Measurements from ENCODE around the gene DNAI4. TPM values are rescaled to one million over a fixed set of nuclear protein-coding genes. Genes with fewer than 3 reads are reported as not detected.
A peak's percentile ranks its signal among the peaks of the same experiment; 100 is the strongest.

The DNAI4 gene
- total RNA-seq, 1 experiment from 2014 or later, result 2.1 TPM

DNA sequence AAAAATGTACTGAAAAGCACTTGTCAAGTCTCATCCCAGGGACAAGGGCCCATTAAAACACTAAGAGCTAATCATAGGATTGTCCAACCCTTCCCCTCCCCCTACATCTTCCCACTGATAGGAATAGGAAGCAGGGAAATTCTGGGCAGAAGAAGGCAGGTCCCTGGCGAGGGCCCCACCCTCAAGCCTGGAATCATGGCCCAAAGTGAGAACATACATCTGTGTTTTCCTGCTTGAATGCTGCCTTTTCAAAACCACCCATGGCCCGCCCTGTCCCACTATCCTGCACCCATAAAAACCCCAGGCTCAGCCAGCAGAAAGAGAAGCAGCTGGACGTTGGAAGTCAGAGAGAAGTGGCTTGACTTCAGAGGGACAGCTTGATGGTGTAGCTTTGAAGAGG is 4.8 kb downstream of the DNAI4 start (continued):
- TF ChIP-seq, protein P1, sequence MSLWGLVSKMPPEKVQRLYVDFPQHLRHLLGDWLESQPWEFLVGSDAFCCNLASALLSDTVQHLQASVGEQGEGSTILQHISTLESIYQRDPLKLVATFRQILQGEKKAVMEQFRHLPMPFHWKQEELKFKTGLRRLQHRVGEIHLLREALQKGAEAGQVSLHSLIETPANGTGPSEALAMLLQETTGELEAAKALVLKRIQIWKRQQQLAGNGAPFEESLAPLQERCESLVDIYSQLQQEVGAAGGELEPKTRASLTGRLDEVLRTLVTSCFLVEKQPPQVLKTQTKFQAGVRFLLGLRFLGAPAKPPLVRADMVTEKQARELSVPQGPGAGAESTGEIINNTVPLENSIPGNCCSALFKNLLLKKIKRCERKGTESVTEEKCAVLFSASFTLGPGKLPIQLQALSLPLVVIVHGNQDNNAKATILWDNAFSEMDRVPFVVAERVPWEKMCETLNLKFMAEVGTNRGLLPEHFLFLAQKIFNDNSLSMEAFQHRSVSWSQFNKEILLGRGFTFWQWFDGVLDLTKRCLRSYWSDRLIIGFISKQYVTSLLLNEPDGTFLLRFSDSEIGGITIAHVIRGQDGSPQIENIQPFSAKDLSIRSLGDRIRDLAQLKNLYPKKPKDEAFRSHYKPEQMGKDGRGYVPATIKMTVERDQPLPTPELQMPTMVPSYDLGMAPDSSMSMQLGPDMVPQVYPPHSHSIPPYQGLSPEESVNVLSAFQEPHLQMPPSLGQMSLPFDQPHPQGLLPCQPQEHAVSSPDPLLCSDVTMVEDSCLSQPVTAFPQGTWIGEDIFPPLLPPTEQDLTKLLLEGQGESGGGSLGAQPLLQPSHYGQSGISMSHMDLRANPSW (CRISPR knock-in tag; conservative IDR thresholded peaks at IDR 0.05; ENCODE audit: low read depth), result no peak
- TF ChIP-seq, protein P2, sequence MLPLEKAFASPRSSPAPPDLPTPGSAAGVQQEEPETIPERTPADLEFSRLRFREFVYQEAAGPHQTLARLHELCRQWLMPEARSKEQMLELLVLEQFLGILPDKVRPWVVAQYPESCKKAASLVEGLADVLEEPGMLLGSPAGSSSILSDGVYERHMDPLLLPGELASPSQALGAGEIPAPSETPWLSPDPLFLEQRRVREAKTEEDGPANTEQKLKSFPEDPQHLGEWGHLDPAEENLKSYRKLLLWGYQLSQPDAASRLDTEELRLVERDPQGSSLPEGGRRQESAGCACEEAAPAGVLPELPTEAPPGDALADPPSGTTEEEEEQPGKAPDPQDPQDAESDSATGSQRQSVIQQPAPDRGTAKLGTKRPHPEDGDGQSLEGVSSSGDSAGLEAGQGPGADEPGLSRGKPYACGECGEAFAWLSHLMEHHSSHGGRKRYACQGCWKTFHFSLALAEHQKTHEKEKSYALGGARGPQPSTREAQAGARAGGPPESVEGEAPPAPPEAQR (CRISPR knock-in tag; IDR thresholded peaks at IDR 0.05), result no peak
- no peak for TF ChIP-seq OVOL2 (CRISPR knock-in tag; IDR thresholded peaks at IDR 0.05; ENCODE audit: borderline replicate concordance)
- TF ChIP-seq, protein P3, sequence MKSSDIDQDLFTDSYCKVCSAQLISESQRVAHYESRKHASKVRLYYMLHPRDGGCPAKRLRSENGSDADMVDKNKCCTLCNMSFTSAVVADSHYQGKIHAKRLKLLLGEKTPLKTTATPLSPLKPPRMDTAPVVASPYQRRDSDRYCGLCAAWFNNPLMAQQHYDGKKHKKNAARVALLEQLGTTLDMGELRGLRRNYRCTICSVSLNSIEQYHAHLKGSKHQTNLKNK (CRISPR knock-in tag; IDR thresholded peaks at IDR 0.05), result no peak
- TF ChIP-seq MXD4 (CRISPR knock-in tag; IDR thresholded peaks at IDR 0.05; ENCODE audit: borderline replicate concordance), result no peak
- no peak for TF ChIP-seq FOXP1 (CRISPR knock-in tag; IDR thresholded peaks at IDR 0.05; ENCODE audit: borderline replicate concordance)
- TF ChIP-seq ZNF219 (CRISPR knock-in tag; IDR thresholded peaks at IDR 0.05; ENCODE audit: borderline replicate concordance), result no peak
- no peak for TF ChIP-seq CREB1 (CRISPR knock-in tag; IDR thresholded peaks at IDR 0.05)

DNA sequence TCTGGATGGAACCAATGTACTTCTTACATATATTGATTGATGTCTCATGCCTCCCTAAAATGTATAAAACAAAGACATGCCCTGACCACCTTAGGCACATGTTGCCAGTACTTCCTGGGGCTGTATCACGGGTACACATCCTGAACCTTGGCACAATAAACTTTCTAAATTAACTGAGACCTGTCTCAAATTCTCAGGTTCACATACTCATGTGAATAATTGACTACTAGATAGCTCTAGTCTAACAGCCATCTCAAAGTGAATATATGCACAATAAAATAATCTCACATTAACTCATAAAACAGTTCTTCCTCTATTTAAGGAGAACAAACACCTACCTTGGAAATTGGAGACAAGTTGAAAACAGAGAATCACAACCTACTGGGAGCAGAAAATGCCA is 5.6 kb downstream of the DNAI4 start:
- Mint-ChIP-seq H3K4me3 (no peak overlapping the region), H3K27me3 (ENCODE audit: low read depth) (no peaks in the 10 kb centered on the region), H3K27ac (peak overlapping the region; percentile 19; the same call in 1 of the 2 replicates), H3K4me1 (peaks cover 25% of the 10 kb centered on the region), H3K36me3 (peaks cover 16% of the 10 kb centered on the region), H3K9me3 (peaks cover 9% of the 10 kb centered on the region)
- CTCF ChIA-PET, result no interaction called here
- DNase-seq (ENCODE audit: low spot score) (no peak), ATAC-seq (no peak)
- POLR2A ChIA-PET, result no interaction called here
- no peak for TF ChIP-seq ELF4 (CRISPR knock-in tag; IDR thresholded peaks at IDR 0.05; ENCODE audit: low read depth)
- no peak for TF ChIP-seq FOXJ3 (CRISPR knock-in tag; IDR thresholded peaks at IDR 0.05; ENCODE audit: borderline replicate concordance)
- TF ChIP-seq, protein P4, sequence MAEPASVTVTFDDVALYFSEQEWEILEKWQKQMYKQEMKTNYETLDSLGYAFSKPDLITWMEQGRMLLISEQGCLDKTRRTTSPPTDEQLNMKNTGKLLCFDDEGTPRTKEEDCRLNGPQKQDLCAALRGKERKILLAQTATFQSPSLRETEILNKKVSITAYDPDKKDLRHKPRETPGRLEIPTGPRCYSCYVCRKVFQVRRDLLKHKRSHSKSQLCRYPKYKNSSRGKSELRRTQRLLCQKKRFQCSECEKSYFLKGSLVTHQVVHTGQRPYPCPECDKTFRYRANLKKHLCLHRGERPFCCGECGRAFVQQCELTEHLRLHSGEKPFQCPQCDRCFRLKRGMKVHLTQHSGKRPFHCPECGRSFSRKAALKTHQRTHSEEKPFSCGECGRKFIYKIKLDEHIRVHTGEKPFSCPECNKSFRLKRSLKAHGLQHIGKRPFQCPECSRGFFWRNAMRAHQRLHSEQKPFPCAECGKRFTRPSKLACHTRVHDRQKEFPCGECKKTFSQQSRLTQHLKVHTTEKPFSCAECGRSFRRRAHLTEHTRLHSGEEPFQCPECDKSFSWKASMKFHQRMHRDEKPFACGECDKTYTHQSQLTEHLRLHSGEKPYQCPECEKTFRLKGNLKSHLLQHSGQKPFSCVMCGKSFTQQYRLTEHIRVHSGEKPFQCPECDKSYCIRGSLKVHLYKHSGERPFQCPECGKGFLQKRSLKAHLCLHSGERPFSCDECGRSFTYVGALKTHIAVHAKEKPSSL (CRISPR knock-in tag; conservative IDR thresholded peaks at IDR 0.05), result no peak
- no peak for TF ChIP-seq MYBL2 (CRISPR knock-in tag; IDR thresholded peaks at IDR 0.05)
- TF ChIP-seq GABPB1 (CRISPR knock-in tag; IDR thresholded peaks at IDR 0.05), result no peak
- TF ChIP-seq, protein P5, sequence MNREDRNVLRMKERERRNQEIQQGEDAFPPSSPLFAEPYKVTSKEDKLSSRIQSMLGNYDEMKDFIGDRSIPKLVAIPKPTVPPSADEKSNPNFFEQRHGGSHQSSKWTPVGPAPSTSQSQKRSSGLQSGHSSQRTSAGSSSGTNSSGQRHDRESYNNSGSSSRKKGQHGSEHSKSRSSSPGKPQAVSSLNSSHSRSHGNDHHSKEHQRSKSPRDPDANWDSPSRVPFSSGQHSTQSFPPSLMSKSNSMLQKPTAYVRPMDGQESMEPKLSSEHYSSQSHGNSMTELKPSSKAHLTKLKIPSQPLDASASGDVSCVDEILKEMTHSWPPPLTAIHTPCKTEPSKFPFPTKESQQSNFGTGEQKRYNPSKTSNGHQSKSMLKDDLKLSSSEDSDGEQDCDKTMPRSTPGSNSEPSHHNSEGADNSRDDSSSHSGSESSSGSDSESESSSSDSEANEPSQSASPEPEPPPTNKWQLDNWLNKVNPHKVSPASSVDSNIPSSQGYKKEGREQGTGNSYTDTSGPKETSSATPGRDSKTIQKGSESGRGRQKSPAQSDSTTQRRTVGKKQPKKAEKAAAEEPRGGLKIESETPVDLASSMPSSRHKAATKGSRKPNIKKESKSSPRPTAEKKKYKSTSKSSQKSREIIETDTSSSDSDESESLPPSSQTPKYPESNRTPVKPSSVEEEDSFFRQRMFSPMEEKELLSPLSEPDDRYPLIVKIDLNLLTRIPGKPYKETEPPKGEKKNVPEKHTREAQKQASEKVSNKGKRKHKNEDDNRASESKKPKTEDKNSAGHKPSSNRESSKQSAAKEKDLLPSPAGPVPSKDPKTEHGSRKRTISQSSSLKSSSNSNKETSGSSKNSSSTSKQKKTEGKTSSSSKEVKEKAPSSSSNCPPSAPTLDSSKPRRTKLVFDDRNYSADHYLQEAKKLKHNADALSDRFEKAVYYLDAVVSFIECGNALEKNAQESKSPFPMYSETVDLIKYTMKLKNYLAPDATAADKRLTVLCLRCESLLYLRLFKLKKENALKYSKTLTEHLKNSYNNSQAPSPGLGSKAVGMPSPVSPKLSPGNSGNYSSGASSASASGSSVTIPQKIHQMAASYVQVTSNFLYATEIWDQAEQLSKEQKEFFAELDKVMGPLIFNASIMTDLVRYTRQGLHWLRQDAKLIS (CRISPR knock-in tag; IDR thresholded peaks at IDR 0.05; ENCODE audit: borderline replicate concordance), result no peak
- TF ChIP-seq MXD4 (CRISPR knock-in tag; IDR thresholded peaks at IDR 0.05; ENCODE audit: borderline replicate concordance), result no peak
- TF ChIP-seq, protein P6, sequence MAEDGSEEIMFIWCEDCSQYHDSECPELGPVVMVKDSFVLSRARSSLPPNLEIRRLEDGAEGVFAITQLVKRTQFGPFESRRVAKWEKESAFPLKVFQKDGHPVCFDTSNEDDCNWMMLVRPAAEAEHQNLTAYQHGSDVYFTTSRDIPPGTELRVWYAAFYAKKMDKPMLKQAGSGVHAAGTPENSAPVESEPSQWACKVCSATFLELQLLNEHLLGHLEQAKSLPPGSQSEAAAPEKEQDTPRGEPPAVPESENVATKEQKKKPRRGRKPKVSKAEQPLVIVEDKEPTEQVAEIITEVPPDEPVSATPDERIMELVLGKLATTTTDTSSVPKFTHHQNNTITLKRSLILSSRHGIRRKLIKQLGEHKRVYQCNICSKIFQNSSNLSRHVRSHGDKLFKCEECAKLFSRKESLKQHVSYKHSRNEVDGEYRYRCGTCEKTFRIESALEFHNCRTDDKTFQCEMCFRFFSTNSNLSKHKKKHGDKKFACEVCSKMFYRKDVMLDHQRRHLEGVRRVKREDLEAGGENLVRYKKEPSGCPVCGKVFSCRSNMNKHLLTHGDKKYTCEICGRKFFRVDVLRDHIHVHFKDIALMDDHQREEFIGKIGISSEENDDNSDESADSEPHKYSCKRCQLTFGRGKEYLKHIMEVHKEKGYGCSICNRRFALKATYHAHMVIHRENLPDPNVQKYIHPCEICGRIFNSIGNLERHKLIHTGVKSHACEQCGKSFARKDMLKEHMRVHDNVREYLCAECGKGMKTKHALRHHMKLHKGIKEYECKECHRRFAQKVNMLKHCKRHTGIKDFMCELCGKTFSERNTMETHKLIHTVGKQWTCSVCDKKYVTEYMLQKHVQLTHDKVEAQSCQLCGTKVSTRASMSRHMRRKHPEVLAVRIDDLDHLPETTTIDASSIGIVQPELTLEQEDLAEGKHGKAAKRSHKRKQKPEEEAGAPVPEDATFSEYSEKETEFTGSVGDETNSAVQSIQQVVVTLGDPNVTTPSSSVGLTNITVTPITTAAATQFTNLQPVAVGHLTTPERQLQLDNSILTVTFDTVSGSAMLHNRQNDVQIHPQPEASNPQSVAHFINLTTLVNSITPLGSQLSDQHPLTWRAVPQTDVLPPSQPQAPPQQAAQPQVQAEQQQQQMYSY (CRISPR knock-in tag; IDR thresholded peaks at IDR 0.05), result no peak
- TF ChIP-seq, protein P7, sequence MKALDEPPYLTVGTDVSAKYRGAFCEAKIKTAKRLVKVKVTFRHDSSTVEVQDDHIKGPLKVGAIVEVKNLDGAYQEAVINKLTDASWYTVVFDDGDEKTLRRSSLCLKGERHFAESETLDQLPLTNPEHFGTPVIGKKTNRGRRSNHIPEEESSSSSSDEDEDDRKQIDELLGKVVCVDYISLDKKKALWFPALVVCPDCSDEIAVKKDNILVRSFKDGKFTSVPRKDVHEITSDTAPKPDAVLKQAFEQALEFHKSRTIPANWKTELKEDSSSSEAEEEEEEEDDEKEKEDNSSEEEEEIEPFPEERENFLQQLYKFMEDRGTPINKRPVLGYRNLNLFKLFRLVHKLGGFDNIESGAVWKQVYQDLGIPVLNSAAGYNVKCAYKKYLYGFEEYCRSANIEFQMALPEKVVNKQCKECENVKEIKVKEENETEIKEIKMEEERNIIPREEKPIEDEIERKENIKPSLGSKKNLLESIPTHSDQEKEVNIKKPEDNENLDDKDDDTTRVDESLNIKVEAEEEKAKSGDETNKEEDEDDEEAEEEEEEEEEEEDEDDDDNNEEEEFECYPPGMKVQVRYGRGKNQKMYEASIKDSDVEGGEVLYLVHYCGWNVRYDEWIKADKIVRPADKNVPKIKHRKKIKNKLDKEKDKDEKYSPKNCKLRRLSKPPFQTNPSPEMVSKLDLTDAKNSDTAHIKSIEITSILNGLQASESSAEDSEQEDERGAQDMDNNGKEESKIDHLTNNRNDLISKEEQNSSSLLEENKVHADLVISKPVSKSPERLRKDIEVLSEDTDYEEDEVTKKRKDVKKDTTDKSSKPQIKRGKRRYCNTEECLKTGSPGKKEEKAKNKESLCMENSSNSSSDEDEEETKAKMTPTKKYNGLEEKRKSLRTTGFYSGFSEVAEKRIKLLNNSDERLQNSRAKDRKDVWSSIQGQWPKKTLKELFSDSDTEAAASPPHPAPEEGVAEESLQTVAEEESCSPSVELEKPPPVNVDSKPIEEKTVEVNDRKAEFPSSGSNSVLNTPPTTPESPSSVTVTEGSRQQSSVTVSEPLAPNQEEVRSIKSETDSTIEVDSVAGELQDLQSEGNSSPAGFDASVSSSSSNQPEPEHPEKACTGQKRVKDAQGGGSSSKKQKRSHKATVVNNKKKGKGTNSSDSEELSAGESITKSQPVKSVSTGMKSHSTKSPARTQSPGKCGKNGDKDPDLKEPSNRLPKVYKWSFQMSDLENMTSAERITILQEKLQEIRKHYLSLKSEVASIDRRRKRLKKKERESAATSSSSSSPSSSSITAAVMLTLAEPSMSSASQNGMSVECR (CRISPR knock-in tag; IDR thresholded peaks at IDR 0.05; ENCODE audit: borderline replicate concordance), result no peak
- TF ChIP-seq ATF1 (CRISPR knock-in tag; IDR thresholded peaks at IDR 0.05), result no peak
